Activated T-cell treated with anti-CD3 and anti-CD28 coated beads for 1 hour (primary cell): Measurements from ENCODE around the gene PHKG1.
"Not testable (repeated sequence)": the region's sequence is repeated elsewhere in the genome, so short reads cannot be mapped to it uniquely, and the experiment has no call there.

ENCODE experiments used
- DNase-seq: peaks from one replicate; pipeline ENCODE4 v3.0.0-alpha.2; 2020; ENCODE audit warnings: low read depth

PHKG1 gene

DNA sequence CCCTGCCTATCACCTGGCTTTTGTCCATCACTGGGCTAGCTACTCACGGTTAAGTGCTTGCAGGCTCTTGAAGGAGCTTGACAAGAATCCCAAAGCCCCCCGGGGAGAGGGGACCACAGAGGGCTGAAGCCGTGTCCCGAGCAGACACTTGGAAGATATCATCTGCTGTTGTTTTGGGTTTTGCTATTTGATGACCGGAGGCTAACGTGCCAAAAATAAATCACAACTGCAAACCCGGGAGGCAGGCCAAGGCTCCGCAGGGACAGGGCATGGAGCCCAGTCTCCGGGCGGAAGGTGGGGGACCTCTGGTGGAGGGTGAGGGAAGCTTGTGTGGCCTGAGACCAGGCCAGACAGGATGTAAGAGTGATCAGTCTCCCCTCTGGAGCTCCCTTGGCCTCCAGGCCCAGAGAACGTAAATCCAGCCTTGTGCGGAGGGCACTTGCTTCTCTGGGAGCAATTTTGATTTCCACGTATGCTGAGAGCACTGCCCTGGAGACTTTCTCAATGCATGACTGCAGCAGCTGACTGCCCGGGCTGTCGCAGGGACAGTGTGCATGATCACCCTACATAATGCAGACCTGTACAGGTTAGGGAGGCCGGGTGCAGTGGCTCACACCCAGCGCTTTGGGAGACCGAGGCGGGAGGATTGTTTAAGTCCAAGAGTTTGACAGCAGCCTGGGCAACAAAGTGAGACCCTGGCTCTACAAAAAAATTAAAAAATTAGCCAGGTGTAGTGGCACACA lies at the start of gene PHKG1:
Gene PHKG1 (minus strand): TSS at position 164 of the 743 bp plus-strand sequence. CDS start 4,011 bp downstream, outside the sequence.
- no peak for DNase-seq

DNA sequence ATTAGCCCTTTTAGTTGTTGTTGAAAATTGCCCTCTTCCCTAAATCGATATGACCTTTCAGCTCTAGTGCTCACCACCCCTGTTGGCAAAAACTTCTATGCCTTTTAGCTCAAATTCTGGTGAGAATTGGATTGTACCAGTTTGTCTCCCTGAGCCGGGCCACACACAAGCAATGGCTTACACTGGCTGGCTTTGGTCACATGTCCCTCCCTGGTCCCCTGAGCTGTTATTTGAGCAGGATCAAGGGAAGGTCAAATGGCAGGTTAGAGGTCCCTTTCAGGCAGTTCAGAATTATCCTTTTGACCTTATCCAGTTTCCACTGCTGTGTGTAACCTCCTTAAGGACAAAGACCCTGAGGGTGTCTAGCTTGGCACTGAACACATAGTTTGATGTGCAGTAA lies 38.3 kb upstream of the PHKG1 start:
- DNase-seq: not testable (repeated sequence)

DNA sequence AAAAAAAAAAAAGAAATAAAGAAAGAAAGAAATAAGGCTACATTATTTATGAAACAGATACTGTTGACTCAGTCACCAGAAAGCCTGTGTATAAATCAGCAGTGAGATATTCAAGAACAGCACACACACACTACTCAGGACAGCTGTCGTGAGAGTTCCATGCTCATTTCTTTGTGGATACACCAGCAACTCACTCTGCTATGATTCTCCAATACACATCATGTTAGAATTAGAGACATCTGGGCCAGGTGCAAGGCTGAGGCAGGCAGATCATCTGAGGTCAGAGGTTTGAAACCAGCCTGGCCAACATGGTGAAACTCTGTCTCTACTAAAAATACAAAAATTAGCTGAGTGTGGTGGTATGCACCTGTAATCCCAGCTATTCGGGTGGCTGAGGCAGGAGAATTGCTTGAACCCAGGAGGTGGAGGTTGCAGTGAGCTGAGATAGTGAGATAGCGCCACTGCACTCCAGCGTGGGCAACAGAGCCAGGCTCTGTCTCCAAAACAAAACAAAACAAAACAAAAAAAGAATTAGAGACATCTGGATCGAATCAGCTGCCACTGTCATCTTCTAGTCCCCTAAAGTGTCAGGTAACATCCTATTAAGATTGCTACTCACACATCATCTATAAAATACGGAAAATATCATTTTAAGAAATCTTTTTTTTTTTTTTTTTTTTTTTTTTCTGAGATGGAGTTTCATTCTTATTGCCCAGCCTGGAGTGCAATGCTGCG lies 34.7 kb upstream of the PHKG1 start:
- DNase-seq: no peak

DNA sequence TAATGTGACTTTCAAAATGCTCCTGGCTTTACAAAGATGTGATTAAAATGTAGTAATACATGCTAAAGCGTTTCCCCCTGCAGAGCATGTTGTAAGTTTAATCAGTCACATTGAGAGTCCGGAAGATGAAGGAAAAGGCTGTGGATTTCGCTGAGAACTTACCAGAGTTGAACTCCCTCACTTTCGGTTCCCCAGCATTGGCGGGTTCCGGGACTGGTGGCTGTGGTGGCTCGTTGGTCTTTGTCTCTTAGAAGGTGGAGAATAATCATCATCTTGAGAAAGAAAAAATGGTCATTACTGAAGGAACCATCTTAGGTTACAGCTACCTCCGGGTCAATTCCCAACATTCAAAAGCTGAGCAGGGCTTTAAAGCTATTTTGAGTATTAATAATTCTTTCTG lies 33.1 kb upstream of the PHKG1 start:
- no peak for DNase-seq

- DNase-seq: no peak
Observed at GRCh38 chr7:56124981-56125380, 32.2 kb upstream of the PHKG1 start.

DNA sequence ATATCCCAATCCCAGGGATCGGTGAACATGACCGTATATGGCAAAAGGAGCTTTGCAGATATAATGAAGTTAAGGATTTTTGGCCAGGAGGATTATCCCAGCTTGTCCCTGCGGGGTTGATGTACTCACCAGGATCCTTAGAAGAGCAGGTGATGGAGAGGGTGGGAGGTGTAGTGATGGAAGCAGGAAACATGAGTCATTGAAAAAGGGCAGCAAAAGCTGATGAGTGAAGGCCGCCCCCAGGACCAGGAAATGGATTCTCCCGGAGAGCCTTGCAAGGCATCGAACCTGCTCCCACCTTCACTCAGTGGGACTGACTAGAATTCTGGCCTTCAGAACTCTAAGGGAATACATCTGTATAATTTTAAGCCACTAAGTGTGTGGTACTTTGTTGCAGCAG lies 28.7 kb upstream of the PHKG1 start:
- DNase-seq: no peak

- no peak for DNase-seq
Observed at GRCh38 chr7:56115852-56116538, 23.2 kb upstream of the PHKG1 start, which contains the start of gene NUPR2. TSS of gene NUPR2 (minus strand) at chr7:56116417. CDS start at chr7:56116314, 103 bp downstream.

- not testable (repeated sequence) for DNase-seq
Observed at GRCh38 chr7:56112244-56112643, 19.5 kb upstream of the PHKG1 start.

- DNase-seq: no peak
Observed at GRCh38 chr7:56110611-56111010, 17.9 kb upstream of the PHKG1 start.

DNA sequence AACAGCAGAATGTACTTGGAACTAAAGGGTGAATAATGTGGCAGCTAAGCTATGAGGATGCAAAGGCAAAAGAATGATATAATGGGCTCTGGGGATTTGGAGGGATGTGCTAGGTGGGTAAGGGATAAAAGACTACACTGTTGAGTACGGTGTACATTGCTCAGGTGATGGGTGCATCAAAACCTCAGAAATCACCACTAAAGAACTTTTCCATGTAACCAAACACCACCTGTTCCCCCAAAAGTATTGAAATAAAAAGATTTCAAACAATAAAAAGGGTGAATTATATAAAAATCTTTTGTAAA lies 15.2 kb upstream of the PHKG1 start:
- DNase-seq: no peak

- DNase-seq: peak; percentile 85
Observed at GRCh38 chr7:56106108-56107073, 13.6 kb upstream of the PHKG1 start, which contains the start of gene CHCHD2. TSS of gene CHCHD2 (minus strand) at chr7:56106476. CDS start at chr7:56106413, 63 bp downstream.

DNA sequence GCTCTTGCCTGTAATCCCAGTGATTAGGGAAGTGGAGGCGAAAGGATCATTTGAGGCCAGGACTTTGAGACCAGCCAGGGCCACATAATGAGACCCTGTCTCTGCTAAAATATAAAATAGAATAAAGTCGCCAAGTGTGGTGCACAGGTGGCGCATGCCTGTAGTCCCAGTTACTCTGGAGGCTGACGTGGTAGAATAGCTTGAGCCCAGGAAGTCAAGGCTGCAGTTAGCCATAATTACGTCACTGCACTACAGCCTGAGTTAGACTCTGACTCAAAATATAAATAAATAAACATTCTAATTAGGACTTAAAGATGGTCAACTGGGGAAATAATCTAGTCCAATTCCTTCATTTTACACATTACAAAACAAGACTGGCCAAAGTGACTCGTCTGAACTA lies 12.8 kb upstream of the PHKG1 start:
- no peak for DNase-seq

- not testable (repeated sequence) for DNase-seq
Observed at GRCh38 chr7:56104138-56104537, 11.4 kb upstream of the PHKG1 start.

- no peak for DNase-seq
Observed at GRCh38 chr7:56099653-56100052, 6.9 kb upstream of the PHKG1 start.

- DNase-seq: not testable (repeated sequence)
Observed at GRCh38 chr7:56098187-56099008, 5.6 kb upstream of the PHKG1 start.

DNA sequence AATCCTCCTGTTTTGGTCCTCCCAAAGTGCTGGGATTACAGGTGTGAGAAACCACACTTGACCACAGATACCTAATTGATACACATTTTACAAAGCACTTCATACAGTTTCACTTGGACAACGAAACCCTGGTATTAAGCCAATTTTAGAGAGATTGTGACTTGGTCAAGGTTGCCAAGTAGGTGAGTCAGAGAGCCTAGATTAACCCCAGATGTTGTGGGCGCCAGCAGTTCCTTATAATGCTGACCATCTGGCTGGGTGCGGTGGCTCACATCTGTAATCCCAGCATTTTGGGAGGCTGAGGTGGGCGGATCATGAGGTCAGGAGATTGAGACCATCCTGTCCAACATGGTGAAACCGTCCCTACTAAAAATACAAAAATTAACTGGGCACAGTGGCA lies 4.9 kb upstream of the PHKG1 start:
- DNase-seq: no peak

GRCh38 chr7:56092388-56092787 lies 364 bp downstream of the PHKG1 start:
- not testable (repeated sequence) for DNase-seq

DNA sequence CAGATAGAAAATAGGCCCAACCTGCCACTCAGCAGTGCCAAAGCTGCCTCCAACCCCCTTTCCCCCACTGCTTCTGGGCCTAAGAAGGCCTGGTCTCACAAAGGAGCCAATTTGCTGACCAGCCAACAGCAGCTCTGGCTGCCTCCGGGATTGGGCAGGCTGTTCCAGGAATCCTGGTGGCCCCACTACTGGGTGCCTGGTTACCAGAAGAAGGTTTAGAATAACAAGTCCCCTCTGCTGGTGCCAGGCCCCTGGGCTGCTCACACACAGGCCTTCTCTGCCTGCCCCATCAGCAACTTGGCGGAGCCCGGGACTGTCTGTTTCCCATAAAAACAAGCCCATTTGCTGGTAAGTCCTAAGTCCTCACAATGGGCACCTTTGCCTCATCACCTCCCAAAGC lies 1.2 kb downstream of the PHKG1 start:
- DNase-seq: no peak

- DNase-seq: no peak
Observed at GRCh38 chr7:56087445-56087844, 5.3 kb downstream of the PHKG1 start.

DNA sequence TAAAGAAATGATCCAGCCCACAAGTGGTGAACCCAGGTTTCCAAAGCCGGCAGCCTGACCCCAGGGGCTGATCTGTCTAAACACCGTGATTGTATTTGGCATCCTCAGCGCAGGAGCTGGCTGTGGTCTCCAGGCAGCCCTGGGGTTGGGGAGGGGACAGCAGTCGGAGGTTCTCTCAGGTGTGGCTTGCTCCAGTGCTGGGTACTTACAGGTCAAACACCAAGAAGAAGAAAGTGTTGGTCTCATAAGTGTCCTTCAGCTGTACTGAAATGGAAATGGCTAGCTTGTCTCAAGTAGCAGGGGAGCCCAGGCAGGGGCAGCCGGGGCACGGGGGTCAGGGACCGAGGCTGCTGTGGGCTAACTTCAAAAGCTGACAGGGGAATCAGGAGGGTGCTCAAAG lies 6.0 kb downstream of the PHKG1 start:
- DNase-seq: no peak
